Lower leg skin (tissue), 4 donors: Measurements from ENCODE around the gene DUSP9. TPM values are rescaled to one million over a fixed set of nuclear protein-coding genes. Genes with fewer than 3 reads are reported as not detected.
"Not testable (repeated sequence)": the region's sequence is repeated elsewhere in the genome, so short reads cannot be mapped to it uniquely, and the experiment has no call there.

Experiments used
- DNase-seq, 2 donors: peaks; one replicate each; pipeline ENCODE4 v3.0.0-alpha.2; 2019; ENCODE audit warnings: low spot score in 2 of 2
- H3K4me3 ChIP-seq: fragments of 200-600 bp; sonication (generic); 2 replicates; pipeline ENCODE4 v1.5.1; 2017; ENCODE audit warnings: mild to moderate bottlenecking, low read depth; ENCODE audit not compliant: poor library complexity, severe bottlenecking
- POLR2A ChIP-seq, 2 donors: fragments of 450-650 bp; IDR thresholded peaks; one replicate each; pipeline ENCODE4 v1.6.1; 2016 to 2017; ENCODE audit warnings: antibody characterized with exemption in 2 of 2, mild to moderate bottlenecking in 1 of 2, moderate library complexity in 1 of 2
- WGBS, 2 donors: methylation state at CpG; one replicate each; pipeline ENCODE4 v1.1.5; 2018; 5-methylcytosine and 5-hydroxymethylcytosine counted together
- intact Hi-C: fragments of 100-400 bp; cut with DNase I; formaldehyde crosslinking; loops from one replicate; pipeline ENCODE4 v1.15.0; 2023; ENCODE audit warnings: low total_unique reads
- total RNA-seq, 4 donors: library from RNA; depleted of rRNA; stranded (reverse); fragments of >200 nt; gene quantifications; one replicate each; pipeline ENCODE4 v1.1.0, GENCODE V29; 2016
- TF ChIP-seq, protein P1 (sequence below), 3 donors: fragments of 450-650 bp; IDR thresholded peaks; one replicate each; pipeline ENCODE4 v1.5.1; 2016; ENCODE audit warnings: antibody characterized with exemption in 3 of 3, mild to moderate bottlenecking in 3 of 3, moderate library complexity in 2 of 3

DUSP9 gene
- total RNA-seq, 4 donors from 2014 or later, result 0.13 to 0.20 TPM; not detected in 2

DNA sequence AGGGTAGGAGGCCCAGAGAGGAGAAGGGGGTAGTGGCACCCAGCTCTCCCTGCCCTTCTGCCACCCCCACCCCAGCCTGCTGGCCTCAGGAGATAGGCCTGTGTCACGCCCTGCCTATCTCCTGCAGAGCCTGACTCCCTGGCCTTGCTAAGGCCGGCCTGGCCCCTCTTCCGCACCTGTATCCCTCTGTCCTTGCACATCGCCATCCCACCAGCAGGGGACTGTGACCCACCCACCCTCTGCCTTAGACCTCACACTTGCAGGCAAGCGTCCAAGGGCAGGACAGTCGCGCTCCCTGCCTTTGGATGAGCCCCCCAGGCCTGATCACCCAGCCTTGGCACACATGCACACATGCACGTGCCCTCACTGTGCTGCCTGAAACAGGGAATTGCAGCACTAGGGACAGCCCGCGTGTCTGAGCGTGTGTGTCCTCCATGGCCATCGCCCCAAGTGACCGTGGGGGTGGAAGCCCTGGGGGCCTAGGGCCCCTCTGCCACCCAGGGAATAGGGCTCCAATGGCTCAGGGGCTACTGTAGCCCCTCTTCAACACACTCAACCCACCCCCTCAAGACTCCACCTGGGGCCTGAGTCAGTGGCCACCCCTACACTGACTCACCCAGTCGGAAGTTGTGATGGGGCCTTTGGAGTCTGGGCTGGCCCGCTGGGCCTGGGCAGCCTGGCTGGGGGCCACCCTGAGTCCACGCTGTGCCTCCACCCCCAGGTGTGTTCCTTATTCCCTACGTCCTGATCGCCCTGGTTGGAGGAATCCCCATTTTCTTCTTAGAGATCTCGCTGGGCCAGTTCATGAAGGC lies 42.9 kb downstream of the DUSP9 start:
- WGBS, 2 donors, result 46 to 80% methylated on average over 10 to 16 of the region's 19 CpGs
- H3K4me3 ChIP-seq, result no peak overlapping the region
- no peak for DNase-seq
- TF ChIP-seq POLR2A (IDR thresholded peaks at IDR 0.05), result no peak
- TF ChIP-seq, protein P1, sequence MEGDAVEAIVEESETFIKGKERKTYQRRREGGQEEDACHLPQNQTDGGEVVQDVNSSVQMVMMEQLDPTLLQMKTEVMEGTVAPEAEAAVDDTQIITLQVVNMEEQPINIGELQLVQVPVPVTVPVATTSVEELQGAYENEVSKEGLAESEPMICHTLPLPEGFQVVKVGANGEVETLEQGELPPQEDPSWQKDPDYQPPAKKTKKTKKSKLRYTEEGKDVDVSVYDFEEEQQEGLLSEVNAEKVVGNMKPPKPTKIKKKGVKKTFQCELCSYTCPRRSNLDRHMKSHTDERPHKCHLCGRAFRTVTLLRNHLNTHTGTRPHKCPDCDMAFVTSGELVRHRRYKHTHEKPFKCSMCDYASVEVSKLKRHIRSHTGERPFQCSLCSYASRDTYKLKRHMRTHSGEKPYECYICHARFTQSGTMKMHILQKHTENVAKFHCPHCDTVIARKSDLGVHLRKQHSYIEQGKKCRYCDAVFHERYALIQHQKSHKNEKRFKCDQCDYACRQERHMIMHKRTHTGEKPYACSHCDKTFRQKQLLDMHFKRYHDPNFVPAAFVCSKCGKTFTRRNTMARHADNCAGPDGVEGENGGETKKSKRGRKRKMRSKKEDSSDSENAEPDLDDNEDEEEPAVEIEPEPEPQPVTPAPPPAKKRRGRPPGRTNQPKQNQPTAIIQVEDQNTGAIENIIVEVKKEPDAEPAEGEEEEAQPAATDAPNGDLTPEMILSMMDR (IDR thresholded peaks at IDR 0.05), result no peak
- intact Hi-C loops, result no loop called here

DNA sequence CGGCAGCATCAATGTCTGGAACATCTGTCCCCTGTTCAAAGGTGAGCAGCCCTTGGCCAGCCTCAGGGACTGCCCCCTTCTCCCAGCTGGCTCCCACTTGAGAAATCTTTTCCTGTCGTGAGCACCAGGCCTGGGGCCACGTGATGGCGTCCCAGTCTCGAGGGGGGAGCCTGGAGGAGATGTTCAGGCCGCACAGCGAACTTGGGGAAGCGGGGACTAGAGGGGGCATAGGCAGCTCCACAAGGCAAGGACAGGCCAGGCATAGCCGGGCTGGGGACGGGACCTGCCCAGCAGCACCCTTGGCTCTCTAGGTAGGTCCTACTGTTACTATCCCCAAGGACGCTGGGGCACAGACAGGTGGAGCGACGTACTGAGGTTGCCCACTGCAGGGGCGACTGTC lies 43.5 kb downstream of the DUSP9 start:
- H3K4me3 ChIP-seq, result no peak overlapping the region

DNA sequence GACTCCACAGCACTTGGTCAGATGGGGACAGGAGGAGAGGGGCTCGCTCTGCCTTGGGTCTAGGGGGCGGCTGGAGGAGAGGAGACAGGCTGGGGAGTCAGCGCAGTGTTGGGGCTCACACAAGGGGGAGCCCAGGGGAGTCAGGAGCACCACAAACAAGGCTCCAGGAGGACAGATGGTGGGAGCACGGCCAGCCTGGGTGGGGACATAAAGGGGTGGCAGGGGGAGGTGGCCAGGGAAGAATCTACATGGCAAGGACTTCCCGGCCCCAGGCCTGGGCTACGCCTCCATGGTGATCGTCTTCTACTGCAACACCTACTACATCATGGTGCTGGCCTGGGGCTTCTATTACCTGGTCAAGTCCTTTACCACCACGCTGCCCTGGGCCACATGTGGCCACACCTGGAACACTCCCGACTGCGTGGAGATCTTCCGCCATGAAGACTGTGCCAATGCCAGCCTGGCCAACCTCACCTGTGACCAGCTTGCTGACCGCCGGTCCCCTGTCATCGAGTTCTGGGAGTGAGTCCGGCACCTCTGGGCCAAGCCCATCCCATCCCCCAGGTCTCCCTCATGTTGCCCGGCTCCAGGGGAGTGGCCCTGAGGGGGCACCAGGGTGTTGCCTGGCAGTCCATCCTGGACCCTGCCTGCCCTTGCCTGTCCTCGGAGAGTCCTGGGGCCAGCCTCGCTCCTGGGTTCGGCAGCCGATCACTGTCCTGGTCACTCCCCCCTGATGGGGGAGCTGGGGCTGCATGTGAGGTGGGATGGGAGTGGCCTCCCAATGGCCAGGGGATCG lies 44.2 kb downstream of the DUSP9 start:
- H3K4me3 ChIP-seq, DNase-seq, intact Hi-C loops: not testable (repeated sequence)
- 25 to 84% methylated on average over 2 to 20 of the region's 21 CpGs for WGBS, 2 donors

More for the DNA sequence above, 43.5 kb downstream of the DUSP9 start:
- 46 to 84% methylated on average over 7 to 12 of the region's 14 CpGs for WGBS, 2 donors
- TF ChIP-seq, protein P1 (IDR thresholded peaks at IDR 0.05), result no peak
- no peak for TF ChIP-seq POLR2A (IDR thresholded peaks at IDR 0.05)
- DNase-seq, result no peak
- intact Hi-C loops, result no loop called here

DNA sequence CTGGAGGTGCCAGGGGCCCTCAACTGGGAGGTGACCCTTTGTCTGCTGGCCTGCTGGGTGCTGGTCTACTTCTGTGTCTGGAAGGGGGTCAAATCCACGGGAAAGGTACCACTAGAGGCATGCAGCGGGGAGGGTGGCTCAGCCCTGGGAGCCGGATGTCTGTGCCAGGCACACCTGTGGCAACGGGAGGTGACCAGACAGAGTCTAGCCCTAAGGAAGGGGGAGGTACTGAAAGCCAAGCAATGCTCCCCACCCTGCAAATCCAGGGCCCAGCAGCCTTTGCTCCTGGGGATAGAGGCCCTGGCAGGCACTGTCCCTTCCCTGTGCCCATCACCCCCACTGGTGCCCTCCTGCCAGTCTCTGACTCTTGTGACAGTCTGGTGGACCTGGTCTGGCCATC lies 45.0 kb downstream of the DUSP9 start:
- H3K4me3 ChIP-seq, result no peak overlapping the region
- WGBS, 2 donors, result 75% methylated on average over 4 of the region's 4 CpGs; no CpG with 5 or more reads in 1 of the 2 donors
- intact Hi-C loops, result no loop called here
- TF ChIP-seq, protein P1 (IDR thresholded peaks at IDR 0.05), result no peak
- no peak for TF ChIP-seq POLR2A (IDR thresholded peaks at IDR 0.05)
- DNase-seq, result no peak

DNA sequence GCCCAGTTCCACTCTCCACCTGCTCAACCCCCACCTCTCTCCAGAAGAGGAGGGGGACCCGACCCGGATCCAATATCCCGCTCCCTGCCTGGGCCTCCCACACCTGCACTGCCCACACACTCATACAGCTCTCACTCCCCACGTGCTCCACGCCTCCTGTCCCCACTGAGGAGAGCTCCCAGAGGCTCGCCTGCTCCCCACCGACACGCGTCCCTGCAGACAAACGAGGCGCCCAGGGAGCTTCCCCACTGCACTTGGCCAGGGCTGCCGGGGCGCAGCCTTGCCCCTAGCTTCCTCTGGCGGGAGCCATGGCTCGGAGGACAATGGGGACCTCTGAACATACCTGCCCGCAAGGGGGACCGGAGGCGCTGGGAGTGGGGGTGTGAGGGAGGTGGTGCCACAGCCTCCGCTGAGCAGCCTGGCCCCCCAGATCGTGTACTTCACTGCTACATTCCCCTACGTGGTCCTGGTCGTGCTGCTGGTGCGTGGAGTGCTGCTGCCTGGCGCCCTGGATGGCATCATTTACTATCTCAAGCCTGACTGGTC lies 45.7 kb downstream of the DUSP9 start:
- 50 to 75% methylated on average over 5 to 24 of the region's 24 CpGs for WGBS, 2 donors
- intact Hi-C loops, result no loop called here
- no peak for TF ChIP-seq POLR2A (IDR thresholded peaks at IDR 0.05)
- TF ChIP-seq, protein P1 (IDR thresholded peaks at IDR 0.05), result no peak
- H3K4me3 ChIP-seq, result no peak overlapping the region
- DNase-seq, result no peak
